Fibroblast of skin of scalp (primary cell): ENCODE data around the gene NPLOC4.

Experiments
- DNase-seq: peaks from one replicate; pipeline ENCODE4 v3.0.0-alpha.2; 2013

NPLOC4 gene

DNA sequence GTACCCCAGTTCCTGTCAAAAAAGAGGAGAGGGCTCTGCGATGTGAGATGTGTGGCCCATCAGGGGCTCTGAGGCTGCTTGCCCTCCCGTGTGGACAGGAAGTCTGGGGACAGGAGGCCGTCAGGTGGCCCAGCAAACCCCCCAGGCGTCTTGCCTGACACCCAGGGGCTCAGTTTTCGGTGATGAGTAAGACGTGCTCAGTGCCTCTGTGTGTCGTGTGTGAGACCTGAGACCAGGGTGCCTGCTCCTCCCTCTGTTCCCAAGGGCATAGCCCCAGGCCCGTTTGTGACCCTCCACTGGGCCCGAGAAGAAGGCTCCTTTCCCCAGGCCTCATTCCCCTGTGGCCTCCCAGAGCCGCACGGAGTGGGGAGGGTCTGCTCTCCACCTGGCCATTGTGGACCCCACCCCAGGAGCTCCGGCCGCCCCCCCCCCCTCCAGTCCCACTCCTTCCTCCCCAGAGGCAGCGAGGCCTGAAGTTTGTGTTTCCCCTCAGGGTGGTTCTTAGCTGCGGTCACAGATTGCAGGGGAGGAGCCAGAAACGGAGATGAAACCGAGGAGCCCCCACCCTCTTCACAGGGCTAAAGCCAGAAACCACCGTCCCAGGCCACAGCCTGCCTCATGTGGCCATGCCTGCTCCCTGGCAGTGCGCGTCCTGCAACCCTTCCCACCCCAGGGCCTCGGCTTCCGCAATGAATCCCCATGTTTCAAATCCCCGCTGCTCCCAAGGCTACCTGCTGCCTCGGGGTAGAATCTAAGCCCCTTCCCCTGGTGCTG, 119.4 kb downstream of the NPLOC4 start:
- DNase-seq, result peak; percentile 57

DNA sequence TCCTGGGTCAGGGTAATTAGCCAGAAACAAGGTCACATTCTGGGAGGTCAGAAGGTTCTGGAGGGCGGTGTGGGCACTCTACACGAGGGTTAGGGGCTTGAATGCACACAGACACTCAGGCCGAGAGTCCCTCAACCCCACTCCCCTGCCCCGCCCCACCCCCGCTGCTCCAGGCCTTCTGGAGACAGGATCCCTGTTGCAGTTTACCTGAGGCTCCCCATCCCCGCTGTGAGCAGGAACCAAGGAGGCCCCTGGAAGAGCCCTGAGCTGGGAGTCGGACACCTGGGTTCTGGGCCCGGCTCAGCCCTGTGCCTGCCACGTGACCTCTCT, 119.9 kb downstream of the NPLOC4 start:
- DNase-seq, result no peak

DNA sequence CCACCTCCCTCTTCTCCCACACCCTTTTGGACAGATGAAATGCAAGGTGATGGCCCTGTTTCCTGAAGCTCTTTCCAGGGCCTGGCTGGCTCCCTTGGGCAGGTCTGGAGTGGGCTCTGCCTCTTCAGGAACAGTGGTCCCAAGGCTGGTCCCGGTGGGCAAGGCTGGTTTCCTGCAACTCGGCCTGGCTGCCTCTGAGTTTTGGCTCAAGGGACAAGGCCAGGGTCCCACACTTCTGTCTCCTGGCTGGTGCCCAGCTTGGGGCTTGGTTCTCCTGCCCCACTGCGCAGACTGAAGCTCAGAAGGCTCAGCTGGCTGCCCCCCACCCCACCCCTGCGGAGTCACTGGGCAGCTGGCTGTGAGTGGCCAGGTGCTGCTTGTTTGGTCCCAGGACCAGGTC, 120.5 kb downstream of the NPLOC4 start:
- no peak for DNase-seq

DNA sequence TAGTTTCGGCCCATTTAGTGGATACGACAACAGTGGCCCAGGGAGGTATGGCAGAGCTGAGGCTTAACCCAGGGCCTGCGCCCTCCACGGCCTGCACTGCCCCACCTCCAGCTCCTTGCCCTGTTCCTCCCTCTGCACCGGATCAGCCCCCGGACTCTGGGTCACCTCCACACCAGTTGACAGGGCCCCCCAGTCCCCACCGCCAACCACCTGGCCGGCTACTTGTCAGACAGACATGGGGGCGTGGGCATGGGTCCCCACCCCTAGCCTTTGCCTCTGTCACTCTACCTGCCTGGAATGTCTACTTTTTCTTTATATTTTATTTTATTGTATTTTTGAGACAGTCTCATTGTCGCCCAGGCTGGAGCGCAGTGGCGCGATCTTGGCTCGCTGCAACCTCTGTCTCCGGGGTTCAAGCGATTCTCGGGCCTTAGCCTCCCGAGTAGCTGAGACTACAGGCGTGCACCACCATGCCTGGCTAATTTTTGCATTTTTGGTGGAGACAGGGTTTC, 121.3 kb downstream of the NPLOC4 start:
- no peak for DNase-seq

DNA sequence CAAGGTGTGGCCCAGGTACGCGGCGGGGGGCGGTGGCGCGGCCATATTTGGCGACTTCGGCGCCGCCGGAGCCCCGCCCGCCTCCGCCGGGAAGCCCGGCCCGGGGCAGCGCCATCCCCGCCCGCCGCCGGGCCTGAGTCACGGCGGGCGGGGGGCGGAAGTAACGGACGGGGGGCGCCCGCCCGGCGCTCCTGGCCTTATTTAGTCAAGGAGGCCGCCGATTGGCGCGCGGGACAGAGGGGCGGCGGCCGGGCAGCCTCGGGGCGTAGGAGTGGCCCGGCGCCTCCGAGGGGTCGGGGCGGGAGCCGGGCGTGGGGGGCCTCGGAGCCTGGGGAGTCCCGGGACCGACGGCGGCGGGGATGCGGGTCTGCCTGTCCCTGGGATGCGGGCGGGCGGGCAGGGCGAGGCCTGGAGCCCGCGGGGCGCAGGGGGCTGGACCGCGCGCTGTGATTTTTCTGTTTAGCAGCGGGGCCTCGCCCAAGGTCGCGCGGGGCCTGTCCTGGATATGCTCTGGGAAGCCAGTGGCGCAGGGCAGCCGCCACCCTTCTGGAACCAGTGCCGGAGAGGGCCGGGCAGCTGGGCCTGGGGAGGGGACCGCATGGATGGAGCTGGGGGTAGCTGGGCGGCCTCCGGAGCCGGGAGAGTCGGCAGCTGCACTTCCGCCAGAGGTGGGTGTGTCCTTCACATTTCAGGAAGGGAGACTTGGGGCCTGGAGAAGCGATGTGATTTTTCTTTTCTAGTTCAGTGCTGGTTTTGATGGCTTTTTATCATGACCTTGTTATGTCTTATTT, 122.0 kb downstream of the NPLOC4 start:
- peak; percentile 97 for DNase-seq

DNA sequence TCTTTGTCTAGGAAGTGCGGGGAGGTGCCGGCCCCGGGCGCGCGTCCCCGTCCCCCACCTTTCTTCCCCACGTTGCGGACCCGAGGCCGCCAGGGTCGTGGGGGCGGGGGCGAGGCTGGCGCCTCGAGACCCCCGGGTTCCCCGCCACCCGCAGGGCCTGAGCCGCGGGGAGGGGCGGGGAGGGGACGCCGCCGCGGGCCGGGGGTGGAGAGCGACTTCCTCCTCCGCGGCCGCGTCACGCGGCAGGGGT, 122.5 kb downstream of the NPLOC4 start:
- DNase-seq, result no peak

DNA sequence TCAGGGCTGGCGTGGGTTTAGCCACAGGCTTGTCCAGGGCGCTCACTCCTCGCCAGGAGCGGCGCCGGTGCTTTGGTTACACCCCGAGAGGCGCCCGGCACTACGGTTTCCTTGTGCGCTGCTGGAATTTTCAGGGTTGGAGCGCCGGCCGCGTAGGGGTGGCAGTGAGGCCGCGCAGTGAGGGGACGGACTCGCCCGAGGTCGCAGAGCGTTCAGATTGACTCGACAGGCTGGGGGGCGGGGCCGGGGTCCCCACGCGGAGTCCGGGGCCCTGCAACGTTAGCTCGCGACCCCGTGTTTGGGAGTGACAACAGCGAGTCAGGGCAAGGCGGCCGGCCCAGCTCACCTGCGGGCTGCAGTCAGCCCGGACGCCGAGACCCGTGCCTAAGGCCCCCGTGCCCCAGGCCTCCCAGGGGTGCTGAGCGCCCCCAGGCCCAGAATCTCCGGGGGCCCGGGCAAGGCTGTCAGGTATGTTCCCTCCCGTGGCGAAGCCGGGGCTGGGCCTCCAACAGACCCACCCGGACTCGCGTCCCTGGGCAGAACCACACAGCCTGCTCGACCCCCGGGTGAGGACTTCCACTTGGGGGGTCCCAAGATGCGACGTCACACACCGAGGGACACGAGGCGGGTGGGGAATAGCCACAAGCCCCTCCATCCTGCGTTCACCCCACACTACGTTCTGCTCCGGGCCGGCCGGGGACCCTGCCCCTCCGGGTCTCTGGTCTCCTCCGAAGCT, 123.0 kb downstream of the NPLOC4 start:
- peak; percentile 84 for DNase-seq

DNA sequence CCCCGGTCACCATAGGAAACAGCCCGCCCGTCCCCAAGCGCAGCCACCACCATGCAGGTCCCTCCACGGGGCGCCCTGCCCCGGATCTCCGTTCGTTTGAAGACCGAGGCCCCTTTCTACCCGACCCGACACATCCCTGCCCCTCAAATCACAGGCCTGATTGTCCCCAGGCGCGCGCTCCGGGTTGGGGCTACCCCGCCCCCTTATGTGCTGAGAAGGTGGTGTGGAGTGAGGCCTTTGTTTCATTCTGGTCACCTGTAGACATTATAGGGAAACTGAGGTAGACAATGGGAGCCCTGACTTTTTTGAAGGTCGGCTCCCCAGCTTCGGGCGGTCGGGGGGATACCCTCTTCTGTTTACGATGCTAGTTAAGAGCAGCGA, 123.5 kb downstream of the NPLOC4 start:
- DNase-seq, result peak; percentile 74

DNA sequence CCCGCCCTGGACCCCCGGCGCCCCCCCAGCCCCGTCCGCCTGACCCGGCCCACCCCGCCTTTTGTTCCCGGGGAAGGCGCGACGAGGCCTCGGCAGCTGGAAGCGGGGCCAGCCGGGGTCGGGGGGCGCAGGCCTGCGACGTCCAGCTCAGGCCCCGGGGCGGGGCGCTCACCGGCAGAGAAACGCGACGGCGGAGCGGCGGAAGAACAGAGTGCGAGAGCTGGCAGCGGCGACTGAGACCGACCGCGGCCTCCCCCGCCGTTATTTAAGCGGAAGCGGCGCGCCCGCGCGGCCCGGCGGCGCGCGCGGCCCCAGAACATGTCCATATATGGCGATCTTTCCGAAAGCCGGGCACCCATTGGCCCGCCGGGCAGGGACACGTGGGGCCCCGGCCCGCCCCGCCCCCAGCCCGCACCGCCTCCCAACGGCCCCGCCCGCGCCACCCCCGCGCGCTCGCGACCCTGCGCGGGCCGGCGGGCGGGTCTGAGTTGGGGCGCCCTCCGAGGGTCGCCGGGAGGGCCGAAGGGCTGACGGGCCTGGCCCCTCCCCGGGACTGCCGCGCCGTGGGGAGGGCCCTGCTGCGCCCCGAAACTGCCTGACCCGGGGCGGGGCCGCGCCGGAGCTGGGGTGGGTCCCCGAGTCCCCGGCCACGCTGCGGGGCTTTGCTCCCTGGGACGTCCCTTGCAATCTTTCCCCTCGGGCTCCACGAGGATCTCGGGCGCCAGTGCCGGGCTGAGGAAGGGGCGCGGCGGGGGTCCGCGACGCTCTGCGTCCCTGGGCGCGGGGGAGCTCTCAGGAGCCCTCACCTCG, 124.1 kb downstream of the NPLOC4 start, which contains the start of gene ACTG1:
Gene ACTG1 (minus strand): TSS at position 238 of the 810 bp plus-strand sequence. CDS start 445 bp downstream, outside the sequence.
- DNase-seq, result peak; percentile 97

DNA sequence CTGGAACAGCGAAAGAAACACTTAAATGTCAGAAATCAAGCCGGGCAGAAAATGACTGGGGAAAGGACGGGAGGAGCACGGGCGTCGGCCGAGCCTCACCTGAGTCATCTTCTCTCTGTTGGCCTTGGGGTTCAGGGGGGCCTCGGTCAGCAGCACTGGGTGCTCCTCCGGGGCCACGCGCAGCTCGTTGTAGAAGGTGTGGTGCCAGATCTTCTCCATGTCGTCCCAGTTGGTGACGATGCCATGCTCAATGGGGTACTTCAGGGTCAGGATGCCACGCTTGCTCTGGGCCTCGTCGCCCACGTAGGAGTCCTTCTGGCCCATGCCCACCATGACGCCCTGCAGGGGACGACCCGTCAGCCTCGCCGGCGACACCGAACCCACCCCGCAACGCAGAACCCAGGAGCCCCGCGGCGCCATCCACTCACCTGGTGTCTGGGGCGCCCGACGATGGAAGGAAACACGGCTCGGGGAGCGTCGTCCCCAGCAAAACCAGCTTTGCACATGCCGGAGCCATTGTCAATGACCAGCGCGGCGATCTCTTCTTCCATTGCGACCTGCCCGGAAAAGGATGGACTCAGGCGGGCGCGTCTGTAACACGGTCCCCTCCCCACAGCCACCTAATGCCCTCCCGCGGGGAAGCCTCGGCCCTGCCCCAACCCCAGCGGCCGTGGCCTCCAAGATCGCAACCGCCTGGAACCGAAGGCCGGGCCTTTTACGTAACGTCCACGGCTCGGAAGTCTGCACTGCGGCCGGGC, 124.9 kb downstream of the NPLOC4 start:
- peak; percentile 60 for DNase-seq

DNA sequence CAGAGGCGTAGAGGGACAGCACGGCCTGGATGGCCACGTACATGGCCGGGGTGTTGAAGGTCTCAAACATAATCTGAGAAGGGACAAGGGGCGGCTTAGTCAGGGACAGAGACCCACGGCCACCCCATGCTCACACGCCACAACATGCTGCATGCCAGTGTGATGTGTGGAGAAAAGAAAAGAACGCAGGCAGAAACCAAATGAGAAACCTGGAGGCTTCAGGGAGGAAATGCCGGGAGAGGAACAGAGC, 125.4 kb downstream of the NPLOC4 start:
- DNase-seq, result peak; percentile 53

DNA sequence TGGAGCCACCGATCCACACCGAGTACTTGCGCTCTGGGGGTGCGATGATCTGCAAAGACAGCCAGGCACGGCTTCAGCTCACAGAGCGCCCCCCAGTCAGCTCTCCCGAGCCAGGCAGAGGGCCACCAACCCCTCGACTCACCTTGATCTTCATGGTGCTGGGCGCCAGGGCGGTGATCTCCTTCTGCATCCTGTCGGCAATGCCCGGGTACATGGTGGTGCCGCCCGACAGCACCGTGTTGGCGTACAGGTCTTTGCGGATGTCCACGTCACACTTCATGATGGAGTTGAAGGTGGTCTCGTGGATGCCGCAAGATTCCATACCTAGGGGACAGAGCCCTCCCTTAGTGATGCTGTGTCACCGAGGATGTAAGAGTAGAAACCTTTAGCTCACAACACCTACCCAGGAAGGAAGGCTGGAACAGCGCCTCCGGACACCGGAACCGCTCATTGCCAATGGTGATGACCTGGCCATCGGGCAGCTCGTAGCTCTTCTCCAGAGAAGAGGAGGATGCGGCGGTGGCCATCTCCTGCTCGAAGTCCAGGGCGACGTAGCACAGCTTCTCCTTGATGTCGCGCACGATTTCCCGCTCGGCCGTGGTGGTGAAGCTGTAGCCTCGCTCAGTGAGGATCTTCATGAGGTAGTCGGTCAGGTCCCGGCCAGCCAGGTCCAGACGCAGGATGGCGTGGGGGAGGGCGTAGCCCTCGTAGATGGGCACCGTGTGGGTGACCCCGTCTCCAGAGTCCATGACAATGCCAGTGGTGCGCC, 125.9 kb downstream of the NPLOC4 start:
- DNase-seq, result no peak

DNA sequence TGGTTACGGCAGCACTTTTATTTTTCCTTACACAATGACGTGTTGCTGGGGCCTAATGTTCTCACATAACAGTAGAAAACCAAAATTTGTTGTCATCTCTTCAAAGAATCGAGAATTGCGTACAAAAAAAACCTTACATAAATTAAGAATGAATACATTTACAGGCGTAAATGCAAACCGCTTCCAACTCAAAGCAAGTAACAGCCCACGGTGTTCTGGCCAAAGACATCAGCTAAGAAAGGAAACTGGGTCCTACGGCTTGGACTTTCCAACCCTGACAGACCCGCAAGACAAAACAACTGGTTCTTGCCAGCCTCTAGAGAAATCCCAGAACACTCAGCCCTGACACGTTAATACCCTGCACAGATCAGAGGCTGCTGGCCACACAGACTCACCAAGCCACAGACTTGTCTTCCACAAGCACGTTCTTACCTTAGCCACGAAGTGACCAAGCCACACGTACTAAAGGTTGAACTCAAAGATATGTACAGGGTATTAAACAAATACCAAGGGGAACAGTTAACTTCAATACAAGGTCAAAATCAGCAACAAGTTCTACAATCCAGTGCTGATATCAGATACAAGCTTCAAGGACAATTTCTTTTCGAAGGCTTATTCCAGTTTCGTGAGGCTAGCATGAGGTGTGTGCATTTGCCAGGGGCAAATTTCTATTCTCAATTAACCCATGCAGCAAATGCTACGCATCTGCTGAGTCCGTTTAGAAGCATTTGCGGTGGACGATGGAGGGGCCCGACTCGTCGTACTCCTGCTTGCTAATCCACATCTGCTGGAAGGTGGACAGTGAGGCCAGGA, 126.7 kb downstream of the NPLOC4 start:
- no peak for DNase-seq

DNA sequence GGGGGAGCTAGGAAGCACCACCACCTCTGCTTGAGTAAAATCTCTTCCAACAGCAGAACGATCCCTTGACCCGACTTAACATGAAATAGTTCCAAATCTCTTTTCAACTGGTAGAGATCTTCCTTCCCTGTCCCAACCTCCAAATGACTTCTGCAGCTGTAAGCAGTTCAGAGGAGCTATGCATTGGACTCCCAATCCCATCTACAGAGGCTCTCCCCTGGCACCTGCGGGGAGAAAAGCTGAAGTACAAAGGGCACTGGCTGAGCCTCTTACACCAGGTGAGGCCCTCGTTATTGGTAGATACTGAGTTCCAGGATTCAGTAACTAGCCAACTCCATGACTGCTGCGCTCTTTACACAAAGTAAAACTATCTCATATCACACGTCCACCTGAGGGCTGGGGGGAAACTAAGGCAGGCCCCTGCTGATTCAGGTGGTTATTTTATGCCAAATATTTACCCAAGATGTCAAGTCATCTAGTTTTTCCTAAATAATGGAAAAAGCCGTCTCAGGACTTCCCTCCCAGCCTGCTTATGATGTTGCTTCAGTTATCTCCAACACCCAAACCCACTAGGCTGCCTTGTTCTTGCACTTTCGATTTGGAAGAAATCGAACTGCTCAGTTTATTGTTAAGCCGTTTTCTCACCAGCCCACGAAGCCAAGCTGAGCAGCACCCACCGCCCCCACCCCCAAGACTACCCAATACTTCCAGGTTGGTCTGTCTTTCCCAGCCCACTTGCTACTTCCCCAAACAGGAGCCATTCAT, 127.5 kb downstream of the NPLOC4 start:
- no peak for DNase-seq

DNA sequence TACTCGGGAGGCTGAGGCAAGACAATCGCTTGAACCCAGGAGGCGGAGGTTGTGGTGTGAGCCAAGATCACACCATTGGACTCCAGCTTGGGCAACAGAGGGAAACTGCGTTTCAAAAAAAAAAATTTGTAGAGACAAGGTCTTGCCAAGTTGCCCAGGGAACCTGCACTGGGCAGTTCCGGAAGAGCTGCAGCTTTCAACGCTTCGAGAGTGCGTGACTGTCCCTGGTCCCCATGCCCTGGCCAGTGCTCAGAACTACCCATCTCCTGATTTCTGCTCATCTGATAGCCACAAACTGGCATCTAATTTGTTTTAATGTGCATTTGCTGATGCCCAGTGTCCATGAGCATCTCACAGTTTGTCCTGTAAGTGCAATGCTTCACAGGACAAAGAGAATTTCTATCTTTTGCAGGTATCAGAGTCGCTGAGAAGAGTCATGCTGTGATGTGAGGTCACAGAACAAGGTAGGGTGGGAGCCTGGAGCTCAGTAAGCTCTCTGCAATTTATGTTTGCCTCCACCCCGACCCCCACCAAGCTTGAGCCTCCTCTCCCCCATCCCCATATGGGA, 128.2 kb downstream of the NPLOC4 start:
- peak; percentile 72 for DNase-seq
